ENCODE results near the gene OR2V2.
A peak's percentile ranks its signal among the peaks of the same experiment; 100 is the strongest.

GRCh38 chr5:181187500-181188213 lies 40.3 kb downstream of the OR2V2 start:
- TF ChIP-seq, protein P1, sequence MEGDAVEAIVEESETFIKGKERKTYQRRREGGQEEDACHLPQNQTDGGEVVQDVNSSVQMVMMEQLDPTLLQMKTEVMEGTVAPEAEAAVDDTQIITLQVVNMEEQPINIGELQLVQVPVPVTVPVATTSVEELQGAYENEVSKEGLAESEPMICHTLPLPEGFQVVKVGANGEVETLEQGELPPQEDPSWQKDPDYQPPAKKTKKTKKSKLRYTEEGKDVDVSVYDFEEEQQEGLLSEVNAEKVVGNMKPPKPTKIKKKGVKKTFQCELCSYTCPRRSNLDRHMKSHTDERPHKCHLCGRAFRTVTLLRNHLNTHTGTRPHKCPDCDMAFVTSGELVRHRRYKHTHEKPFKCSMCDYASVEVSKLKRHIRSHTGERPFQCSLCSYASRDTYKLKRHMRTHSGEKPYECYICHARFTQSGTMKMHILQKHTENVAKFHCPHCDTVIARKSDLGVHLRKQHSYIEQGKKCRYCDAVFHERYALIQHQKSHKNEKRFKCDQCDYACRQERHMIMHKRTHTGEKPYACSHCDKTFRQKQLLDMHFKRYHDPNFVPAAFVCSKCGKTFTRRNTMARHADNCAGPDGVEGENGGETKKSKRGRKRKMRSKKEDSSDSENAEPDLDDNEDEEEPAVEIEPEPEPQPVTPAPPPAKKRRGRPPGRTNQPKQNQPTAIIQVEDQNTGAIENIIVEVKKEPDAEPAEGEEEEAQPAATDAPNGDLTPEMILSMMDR (IDR thresholded peaks at IDR 0.05), result peak in 3 of 4 experiments; percentile 18 to 30 (median 21)
- TF ChIP-seq POLR2A (IDR thresholded peaks at IDR 0.05), result no peak

Data from gastroesophageal sphincter (tissue), 3 donors.